ENCODE results near the gene MYO1D.

DNA sequence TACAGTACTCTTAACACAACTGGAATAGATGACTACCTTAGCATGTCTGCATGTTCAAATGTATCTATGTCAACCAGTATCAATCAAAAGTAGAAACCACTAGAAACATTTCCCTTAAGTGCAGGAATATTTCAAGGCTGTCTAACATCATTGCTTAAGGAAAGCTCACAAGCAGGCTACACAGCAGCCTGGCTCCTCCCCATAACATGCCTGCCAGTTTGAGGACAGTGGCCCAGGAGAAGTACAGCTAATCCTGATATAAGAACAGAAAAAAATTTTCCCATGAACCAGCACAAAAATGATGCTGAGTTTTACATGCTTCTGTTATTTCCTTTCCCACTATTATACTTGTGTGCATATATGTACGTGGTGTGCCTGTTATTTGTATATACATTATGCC is 175.1 kb downstream of the MYO1D start:
- TF ChIP-seq, protein P1, sequence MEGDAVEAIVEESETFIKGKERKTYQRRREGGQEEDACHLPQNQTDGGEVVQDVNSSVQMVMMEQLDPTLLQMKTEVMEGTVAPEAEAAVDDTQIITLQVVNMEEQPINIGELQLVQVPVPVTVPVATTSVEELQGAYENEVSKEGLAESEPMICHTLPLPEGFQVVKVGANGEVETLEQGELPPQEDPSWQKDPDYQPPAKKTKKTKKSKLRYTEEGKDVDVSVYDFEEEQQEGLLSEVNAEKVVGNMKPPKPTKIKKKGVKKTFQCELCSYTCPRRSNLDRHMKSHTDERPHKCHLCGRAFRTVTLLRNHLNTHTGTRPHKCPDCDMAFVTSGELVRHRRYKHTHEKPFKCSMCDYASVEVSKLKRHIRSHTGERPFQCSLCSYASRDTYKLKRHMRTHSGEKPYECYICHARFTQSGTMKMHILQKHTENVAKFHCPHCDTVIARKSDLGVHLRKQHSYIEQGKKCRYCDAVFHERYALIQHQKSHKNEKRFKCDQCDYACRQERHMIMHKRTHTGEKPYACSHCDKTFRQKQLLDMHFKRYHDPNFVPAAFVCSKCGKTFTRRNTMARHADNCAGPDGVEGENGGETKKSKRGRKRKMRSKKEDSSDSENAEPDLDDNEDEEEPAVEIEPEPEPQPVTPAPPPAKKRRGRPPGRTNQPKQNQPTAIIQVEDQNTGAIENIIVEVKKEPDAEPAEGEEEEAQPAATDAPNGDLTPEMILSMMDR (IDR thresholded peaks at IDR 0.05; ENCODE audit: low read depth, low read length, missing input control) = no peak
- TF ChIP-seq YY1 (IDR thresholded peaks at IDR 0.05) = no peak
- no peak for TF ChIP-seq EGR1 (IDR thresholded peaks at IDR 0.05; ENCODE audit: low read depth in 2 of 2)
- no peak for TF ChIP-seq ATF3 (IDR thresholded peaks at IDR 0.05)
- no peak for TF ChIP-seq RAD21 (IDR thresholded peaks at IDR 0.05)
- TF ChIP-seq MAX (IDR thresholded peaks at IDR 0.05) = no peak
- no peak for TF ChIP-seq FOXA1 (IDR thresholded peaks at IDR 0.05)

Measured in liver (tissue), 3 donors.